Activated naive CD8-positive, alpha-beta T cell (primary cell): Measurements from ENCODE around the gene BBS9.

Experiments
- H3K27ac Mint-ChIP-seq: one replicate; pipeline ENCODE4 v1.8.0; 2021; ENCODE audit warnings: mixed read lengths
- H3K27me3 Mint-ChIP-seq: one replicate; pipeline ENCODE4 v1.8.0; 2021; ENCODE audit warnings: mixed read lengths
- H3K36me3 Mint-ChIP-seq: one replicate; pipeline ENCODE4 v1.8.0; 2021; ENCODE audit warnings: mixed read lengths
- H3K4me1 Mint-ChIP-seq: one replicate; pipeline ENCODE4 v1.8.0; 2021; ENCODE audit warnings: low read depth, mixed read lengths
- H3K4me3 Mint-ChIP-seq: one replicate; pipeline ENCODE4 v1.8.0; 2021; ENCODE audit warnings: mild to moderate bottlenecking, mixed read lengths
- H3K9me3 Mint-ChIP-seq: one replicate; pipeline ENCODE4 v1.8.0; 2021; ENCODE audit warnings: low read depth, mixed read lengths

Gene BBS9

GRCh38 chr7:33108554-33109004 lies 20.8 kb upstream of the BBS9 start:
- H3K9me3 Mint-ChIP-seq: no peaks in the 10 kb centered on the region
- H3K4me1 Mint-ChIP-seq: peaks cover 47% of the 10 kb centered on the region
- H3K36me3 Mint-ChIP-seq: no peaks in the 10 kb centered on the region
- peak overlapping the region; percentile 96 for H3K4me3 Mint-ChIP-seq
- H3K27me3 Mint-ChIP-seq: no peaks in the 10 kb centered on the region
- peak overlapping the region; percentile 68 for H3K27ac Mint-ChIP-seq

GRCh38 chr7:33109005-33109757 lies 20.2 kb upstream of the BBS9 start, which contains the start of gene RP9:
RP9 (minus strand) TSS chr7:33109404; CDS start chr7:33109372, 32 bp downstream.
- H3K27me3 Mint-ChIP-seq: no peaks in the 10 kb centered on the region

GRCh38 chr7:33109758-33110238 lies 19.6 kb upstream of the BBS9 start:
- no peaks in the 10 kb centered on the region for H3K27me3 Mint-ChIP-seq

More at GRCh38 chr7:33109005-33109757, 20.2 kb upstream of the BBS9 start, which contains the start of gene RP9:
- Mint-ChIP-seq H3K4me3 (peak within 1 kb of the TSS; percentile 96), H3K27ac (peak within 1 kb of the TSS; percentile 68), H3K9me3 (no peaks in the 10 kb centered on the region), H3K4me1 (peaks cover 41% of the 10 kb centered on the region), H3K36me3 (no peaks in the 10 kb centered on the region)

GRCh38 chr7:33111614-33112013 lies 17.8 kb upstream of the BBS9 start:
- Mint-ChIP-seq H3K27me3 (peaks cover 3% of the 10 kb centered on the region), H3K4me1 (peaks cover 26% of the 10 kb centered on the region), H3K27ac (no peak overlapping the region), H3K36me3 (no peaks in the 10 kb centered on the region), H3K9me3 (no peaks in the 10 kb centered on the region), H3K4me3 (no peak overlapping the region)

More at GRCh38 chr7:33109758-33110238, 19.6 kb upstream of the BBS9 start:
- Mint-ChIP-seq H3K4me3 (peak overlapping the region; percentile 73), H3K27ac (no peak overlapping the region), H3K36me3 (no peaks in the 10 kb centered on the region), H3K4me1 (peaks cover 40% of the 10 kb centered on the region), H3K9me3 (no peaks in the 10 kb centered on the region)

DNA sequence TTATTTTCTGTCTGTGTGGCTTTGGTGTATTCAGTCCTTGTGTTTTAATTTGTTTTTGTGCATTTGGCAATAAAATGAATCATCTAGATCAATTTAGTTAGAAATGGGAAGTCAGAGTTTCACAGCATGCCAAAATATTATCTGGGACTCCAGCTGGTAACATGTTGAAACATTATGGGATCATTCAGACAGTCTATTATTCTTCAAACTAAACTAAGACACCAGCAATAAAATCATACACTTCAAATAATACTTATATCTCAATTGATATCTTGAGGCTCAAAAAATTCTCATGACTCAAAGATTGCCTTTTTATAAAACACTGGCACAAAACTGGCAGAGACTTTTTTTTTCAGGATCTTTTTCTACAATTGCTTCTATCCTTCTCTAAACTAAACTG lies 14.4 kb upstream of the BBS9 start:
- Mint-ChIP-seq H3K4me3 (no peak overlapping the region), H3K27ac (no peak overlapping the region)

DNA sequence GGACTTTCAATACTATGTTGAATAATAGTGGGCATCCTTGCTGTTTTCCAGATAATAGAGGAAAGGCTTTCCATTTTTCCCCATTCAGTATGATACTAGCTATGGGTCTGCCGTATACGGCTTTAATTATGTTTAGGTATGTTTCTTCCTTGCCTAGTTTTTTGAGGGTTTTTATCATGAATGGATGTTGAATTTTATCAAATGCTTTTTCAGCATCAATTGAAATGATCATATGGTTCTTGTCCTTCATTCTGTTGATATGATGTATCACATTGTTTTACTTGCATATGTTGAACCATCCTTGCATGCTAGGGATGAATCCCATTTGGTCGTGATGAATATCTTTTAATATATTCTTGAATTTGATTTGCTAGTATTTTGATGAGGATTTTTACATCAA lies 11.0 kb upstream of the BBS9 start:
- H3K9me3 Mint-ChIP-seq: peaks cover 10% of the 10 kb centered on the region
- no peak overlapping the region for H3K27ac Mint-ChIP-seq
- H3K4me3 Mint-ChIP-seq: no peak overlapping the region
- peaks cover 11% of the 10 kb centered on the region for H3K27me3 Mint-ChIP-seq
- H3K4me1 Mint-ChIP-seq: no peaks in the 10 kb centered on the region
- H3K36me3 Mint-ChIP-seq: peaks cover 5% of the 10 kb centered on the region

More for the DNA sequence above, 14.4 kb upstream of the BBS9 start:
- Mint-ChIP-seq H3K27me3 (peaks cover 9% of the 10 kb centered on the region), H3K9me3 (peaks cover 10% of the 10 kb centered on the region), H3K36me3 (peaks cover 5% of the 10 kb centered on the region), H3K4me1 (peaks cover 4% of the 10 kb centered on the region)

- no peaks in the 10 kb centered on the region for H3K27me3 Mint-ChIP-seq
- no peaks in the 10 kb centered on the region for H3K36me3 Mint-ChIP-seq
- H3K4me3 Mint-ChIP-seq: no peak overlapping the region
- H3K4me1 Mint-ChIP-seq: peaks cover 23% of the 10 kb centered on the region
- no peaks in the 10 kb centered on the region for H3K9me3 Mint-ChIP-seq
- H3K27ac Mint-ChIP-seq: no peak overlapping the region
These were observed 2.3 kb upstream of the BBS9 start for GRCh38 chr7:33127085-33127484.

DNA sequence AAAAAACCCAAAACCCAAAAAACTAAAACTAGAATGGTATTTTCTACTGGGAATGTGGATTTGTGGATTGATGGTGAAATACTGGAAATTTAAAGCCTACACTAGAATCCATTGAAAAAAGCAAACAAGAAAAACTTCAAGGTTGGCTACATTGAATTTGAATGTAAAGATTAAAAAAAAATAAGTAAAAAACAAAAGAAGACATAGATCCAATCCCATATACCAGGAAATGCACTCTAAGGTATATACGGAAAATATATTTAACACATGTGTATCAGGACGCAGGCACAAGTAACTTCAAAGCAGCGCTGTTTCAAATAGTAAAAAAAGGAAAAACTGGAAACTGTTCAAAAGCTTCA lies 754 bp upstream of the BBS9 start:
- no peaks in the 10 kb centered on the region for H3K9me3 Mint-ChIP-seq
- H3K36me3 Mint-ChIP-seq: peaks cover 1% of the 10 kb centered on the region
- peak overlapping the region; percentile 79 for H3K27ac Mint-ChIP-seq
- H3K27me3 Mint-ChIP-seq: no peaks in the 10 kb centered on the region
- H3K4me3 Mint-ChIP-seq: peak overlapping the region; percentile 95
- H3K4me1 Mint-ChIP-seq: peaks cover 29% of the 10 kb centered on the region

GRCh38 chr7:33129806-33130153 lies 416 bp downstream of the BBS9 start:
- Mint-ChIP-seq H3K4me3 (peak overlapping the region; percentile 95), H3K27ac (peak overlapping the region; percentile 79), H3K27me3 (no peaks in the 10 kb centered on the region), H3K9me3 (no peaks in the 10 kb centered on the region), H3K4me1 (peaks cover 29% of the 10 kb centered on the region), H3K36me3 (peaks cover 4% of the 10 kb centered on the region)

- peaks cover 29% of the 10 kb centered on the region for H3K4me1 Mint-ChIP-seq
- peaks cover 4% of the 10 kb centered on the region for H3K36me3 Mint-ChIP-seq
- peak overlapping the region; percentile 95 for H3K4me3 Mint-ChIP-seq
- no peaks in the 10 kb centered on the region for H3K27me3 Mint-ChIP-seq
- H3K9me3 Mint-ChIP-seq: peaks cover under 1% of the 10 kb centered on the region
- peak overlapping the region; percentile 79 for H3K27ac Mint-ChIP-seq
These were observed 820 bp downstream of the BBS9 start for GRCh38 chr7:33130184-33130583.

- H3K27me3 Mint-ChIP-seq: no peaks in the 10 kb centered on the region
- no peak overlapping the region for H3K4me3 Mint-ChIP-seq
- H3K4me1 Mint-ChIP-seq: peaks cover 9% of the 10 kb centered on the region
- H3K27ac Mint-ChIP-seq: no peak overlapping the region
- H3K9me3 Mint-ChIP-seq: peaks cover 6% of the 10 kb centered on the region
- H3K36me3 Mint-ChIP-seq: peaks cover 17% of the 10 kb centered on the region
These were observed 7.7 kb downstream of the BBS9 start for GRCh38 chr7:33137103-33137502.

- Mint-ChIP-seq H3K4me3 (no peak overlapping the region), H3K4me1 (peaks cover 7% of the 10 kb centered on the region), H3K36me3 (peaks cover 16% of the 10 kb centered on the region), H3K27ac (no peak overlapping the region), H3K27me3 (no peaks in the 10 kb centered on the region), H3K9me3 (peaks cover 4% of the 10 kb centered on the region)
These were observed 13.2 kb downstream of the BBS9 start for GRCh38 chr7:33142585-33142984.

DNA sequence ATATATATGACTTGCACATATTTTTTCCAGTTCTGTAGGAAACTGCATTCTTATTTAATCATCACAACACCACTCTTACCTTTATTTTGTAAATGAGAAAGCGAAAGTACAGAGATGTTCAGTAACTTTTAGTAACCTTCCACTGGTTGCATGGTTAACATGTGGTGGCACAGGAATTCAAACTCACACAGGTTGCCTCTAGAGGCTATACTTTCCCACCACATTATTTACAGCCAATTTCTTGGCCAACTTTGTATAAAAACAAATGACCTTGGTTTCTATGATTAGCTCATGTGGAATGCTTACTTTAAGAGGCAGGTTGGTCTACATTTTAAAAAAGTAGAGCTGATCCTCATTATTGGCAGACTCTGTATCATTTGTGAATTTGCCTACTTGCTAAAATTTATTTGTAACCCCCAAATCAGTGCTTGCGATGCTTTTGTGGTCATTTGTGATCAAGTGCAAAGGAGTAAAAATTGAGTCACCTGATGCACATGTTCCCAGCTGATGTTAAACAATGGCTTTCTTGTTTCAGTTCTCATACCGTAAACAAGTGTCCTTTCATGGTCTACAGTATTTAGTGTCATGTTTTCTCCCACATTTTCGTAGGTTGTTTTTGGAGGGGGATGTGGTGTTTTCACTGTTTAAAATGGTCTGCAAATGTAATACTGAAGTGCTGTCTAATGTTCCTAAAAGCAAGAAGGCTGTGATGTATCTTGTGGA lies 14.8 kb downstream of the BBS9 start:
- H3K9me3 Mint-ChIP-seq: peaks cover 4% of the 10 kb centered on the region
- H3K36me3 Mint-ChIP-seq: peaks cover 22% of the 10 kb centered on the region
- peaks cover 7% of the 10 kb centered on the region for H3K4me1 Mint-ChIP-seq
- H3K27me3 Mint-ChIP-seq: no peaks in the 10 kb centered on the region
- H3K27ac Mint-ChIP-seq: no peak overlapping the region
- H3K4me3 Mint-ChIP-seq: no peak overlapping the region

- Mint-ChIP-seq H3K9me3 (peaks cover 4% of the 10 kb centered on the region), H3K27me3 (no peaks in the 10 kb centered on the region), H3K36me3 (peaks cover 21% of the 10 kb centered on the region), H3K27ac (no peak overlapping the region), H3K4me1 (peaks cover 7% of the 10 kb centered on the region), H3K4me3 (no peak overlapping the region)
These were observed 15.8 kb downstream of the BBS9 start for GRCh38 chr7:33145156-33145555.

DNA sequence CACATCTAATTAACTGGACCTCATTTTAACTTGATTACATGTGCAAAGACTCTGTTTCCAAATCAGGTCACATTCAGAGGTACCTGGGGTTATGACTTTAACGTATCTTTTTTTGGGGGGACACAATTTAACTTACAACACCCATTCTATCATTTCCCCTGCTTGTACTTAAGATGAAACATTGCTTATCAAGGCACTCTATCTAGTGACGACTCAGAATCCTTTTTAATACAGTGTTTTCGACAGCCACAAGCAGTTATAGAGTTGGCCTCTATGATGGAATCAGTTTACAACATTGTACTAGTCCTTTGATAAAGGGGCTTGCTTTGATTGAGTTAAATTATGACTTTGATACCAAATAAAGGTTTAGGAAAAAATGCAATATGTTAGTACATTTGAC lies 22.7 kb downstream of the BBS9 start:
- H3K9me3 Mint-ChIP-seq: no peaks in the 10 kb centered on the region
- H3K4me3 Mint-ChIP-seq: no peak overlapping the region
- H3K27me3 Mint-ChIP-seq: no peaks in the 10 kb centered on the region
- no peaks in the 10 kb centered on the region for H3K4me1 Mint-ChIP-seq
- H3K27ac Mint-ChIP-seq: no peak overlapping the region
- peaks cover 28% of the 10 kb centered on the region for H3K36me3 Mint-ChIP-seq
